Thyroid gland (tissue), 4 donors: ENCODE measurements around the gene SLC22A17. TPM values are rescaled to one million over a fixed set of nuclear protein-coding genes. Genes with fewer than 3 reads are reported as not detected.
A peak's percentile ranks its signal among the peaks of the same experiment; 100 is the strongest.

ENCODE experiments used
- DNase-seq, 2 donors: peaks; one replicate each; pipeline ENCODE4 v3.0.0-alpha.2; 2019
- H3K27ac ChIP-seq, 3 donors: fragments of 200-600 bp; sonication (generic); 1 replicate in 2 of 3; 2 replicates in 1 of 3; pipeline ENCODE4 v1.5.1; 2016 to 2019; ENCODE audit warnings: mild to moderate bottlenecking in 1 of 3, moderate library complexity in 1 of 3
- H3K27me3 ChIP-seq: fragments of 200-600 bp; sonication (generic); one replicate; pipeline ENCODE4 v1.5.1; 2019
- H3K36me3 ChIP-seq, 2 donors: fragments of 200-600 bp; sonication (generic); one replicate each; pipeline ENCODE4 v1.5.1; 2016 to 2019
- H3K4me1 ChIP-seq, 2 donors: fragments of 200-600 bp; sonication (generic); one replicate each; pipeline ENCODE4 v1.5.1; 2017 to 2019
- H3K4me3 ChIP-seq, 3 donors: fragments of 200-600 bp; sonication (generic); replicated peaks in 1 of 3; 1 replicate in 2 of 3; 2 replicates in 1 of 3; pipeline ENCODE4 v1.5.1; 2016; ENCODE audit warnings: mild to moderate bottlenecking in 1 of 3
- H3K9me3 ChIP-seq: fragments of 200-600 bp; sonication (generic); one replicate; pipeline ENCODE4 v1.5.1; 2017
- POLR2A ChIP-seq, 2 donors: fragments of 450-650 bp; IDR thresholded peaks; one replicate each; pipeline ENCODE4 v1.6.1; 2017; ENCODE audit warnings: antibody characterized with exemption in 2 of 2, mild to moderate bottlenecking in 2 of 2, moderate library complexity in 1 of 2
- WGBS, 2 donors: methylation state at CpG; one replicate each; pipeline ENCODE4 v1.1.5; 2017; 5-methylcytosine and 5-hydroxymethylcytosine counted together
- intact Hi-C: fragments of 100-400 bp; cut with DNase I; formaldehyde crosslinking; loops from one replicate; pipeline ENCODE4 v1.15.1; 2023
- total RNA-seq, 4 donors: library from RNA; depleted of rRNA; stranded (reverse); fragments of >200 nt; gene quantifications; one replicate each; pipeline ENCODE4 v1.2.3, GENCODE V29; 2016
- TF ChIP-seq, protein P1 (sequence below), 6 experiments: fragments of 200-600 bp in 3 of 6; fragments of 450-650 bp in 3 of 6; sonication (generic) in 3 of 6; IDR thresholded peaks; one replicate each; pipeline ENCODE4 v1.5.1; 2016 to 2019; ENCODE audit warnings: antibody characterized with exemption in 6 of 6, mild to moderate bottlenecking in 2 of 6, inconsistent platforms in 1 of 6, moderate library complexity in 1 of 6

Gene SLC22A17
- total RNA-seq, 4 donors from 2014 or later, result 27.5 to 94.2 (median 53.7) TPM

DNA sequence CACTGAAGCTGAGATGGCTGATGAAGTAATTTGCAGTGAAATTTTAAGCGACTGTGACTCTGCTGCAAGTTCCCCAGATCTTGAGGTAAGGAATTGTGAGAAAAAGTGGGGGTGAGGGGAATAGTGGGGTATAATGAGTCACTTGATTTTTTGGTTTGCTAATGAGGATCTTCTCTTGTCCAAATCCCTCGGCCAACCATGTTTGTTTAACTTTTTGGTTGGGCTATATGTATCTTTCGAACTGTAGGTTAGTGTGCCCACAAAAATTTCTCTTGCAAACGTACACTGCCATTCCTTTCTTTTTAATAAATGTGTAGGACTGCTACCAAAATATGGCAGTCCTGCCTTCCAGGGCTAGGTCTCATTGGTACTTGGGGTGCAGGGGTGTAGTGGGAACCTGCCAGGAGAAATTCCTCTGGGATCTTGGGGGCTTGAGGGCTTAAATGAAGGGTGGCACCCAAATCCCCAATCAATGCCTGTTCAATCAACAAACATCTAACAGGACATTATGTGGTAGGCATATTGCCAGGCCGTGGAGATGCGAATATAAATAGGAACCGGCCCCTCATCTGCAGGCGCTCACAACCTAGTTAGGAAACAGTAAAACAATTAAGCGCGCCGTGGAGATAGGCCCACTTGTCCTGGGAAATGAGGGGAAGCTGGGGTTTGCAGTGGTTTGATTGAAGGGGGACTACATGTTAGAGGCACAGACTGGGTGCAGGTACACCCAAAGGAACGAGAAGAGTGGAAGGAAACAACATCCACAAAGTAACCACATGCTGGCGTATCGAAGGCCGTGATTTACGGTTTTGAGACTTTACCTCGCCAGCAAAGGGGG lies 32.7 kb downstream of the SLC22A17 start:
- peaks cover 18 to 20% of the 10 kb centered on the region in 2 donors for H3K4me1 ChIP-seq
- no peaks in the 10 kb centered on the region for H3K9me3 ChIP-seq
- peak overlapping the region; percentile 92 to 98 (median 94) for H3K27ac ChIP-seq
- H3K27me3 ChIP-seq, result no peaks in the 10 kb centered on the region
- H3K4me3 ChIP-seq, result no peak overlapping the region
- peak in 1 of 2 donors; percentile 23 for DNase-seq
- peaks cover 18 to 19% of the 10 kb centered on the region in 2 donors for H3K36me3 ChIP-seq
- intact Hi-C loops, result loop anchor here (10.0 kb wide), 1 partner anchor 145 kb away; the partner anchor contains the start of gene NGDN
- WGBS, 2 donors, result 91 to 92% methylated on average over 17 of the region's 17 CpGs
- TF ChIP-seq, protein P1, sequence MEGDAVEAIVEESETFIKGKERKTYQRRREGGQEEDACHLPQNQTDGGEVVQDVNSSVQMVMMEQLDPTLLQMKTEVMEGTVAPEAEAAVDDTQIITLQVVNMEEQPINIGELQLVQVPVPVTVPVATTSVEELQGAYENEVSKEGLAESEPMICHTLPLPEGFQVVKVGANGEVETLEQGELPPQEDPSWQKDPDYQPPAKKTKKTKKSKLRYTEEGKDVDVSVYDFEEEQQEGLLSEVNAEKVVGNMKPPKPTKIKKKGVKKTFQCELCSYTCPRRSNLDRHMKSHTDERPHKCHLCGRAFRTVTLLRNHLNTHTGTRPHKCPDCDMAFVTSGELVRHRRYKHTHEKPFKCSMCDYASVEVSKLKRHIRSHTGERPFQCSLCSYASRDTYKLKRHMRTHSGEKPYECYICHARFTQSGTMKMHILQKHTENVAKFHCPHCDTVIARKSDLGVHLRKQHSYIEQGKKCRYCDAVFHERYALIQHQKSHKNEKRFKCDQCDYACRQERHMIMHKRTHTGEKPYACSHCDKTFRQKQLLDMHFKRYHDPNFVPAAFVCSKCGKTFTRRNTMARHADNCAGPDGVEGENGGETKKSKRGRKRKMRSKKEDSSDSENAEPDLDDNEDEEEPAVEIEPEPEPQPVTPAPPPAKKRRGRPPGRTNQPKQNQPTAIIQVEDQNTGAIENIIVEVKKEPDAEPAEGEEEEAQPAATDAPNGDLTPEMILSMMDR (IDR thresholded peaks at IDR 0.05), result no peak
- TF ChIP-seq POLR2A (IDR thresholded peaks at IDR 0.05), result no peak

DNA sequence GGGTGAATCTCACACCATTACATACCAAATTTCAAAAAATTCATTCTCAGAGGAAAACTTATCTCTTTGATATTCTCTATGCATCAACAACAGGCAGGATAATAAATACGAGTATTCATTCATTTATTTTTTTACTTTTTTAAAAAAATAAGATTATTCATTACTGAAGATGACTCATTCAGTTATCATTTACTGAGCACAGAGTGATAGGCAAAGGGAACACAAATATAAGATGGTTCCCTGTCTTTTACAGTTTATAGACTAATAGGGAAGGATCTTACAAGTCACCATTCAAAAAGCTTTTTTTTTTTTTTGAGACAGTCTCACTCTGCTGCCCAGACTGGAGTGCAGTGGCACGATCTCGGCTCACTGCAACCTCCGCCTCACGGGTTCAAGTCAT lies 36.4 kb downstream of the SLC22A17 start:
- no peak for TF ChIP-seq POLR2A (IDR thresholded peaks at IDR 0.05)
- TF ChIP-seq, protein P1 (IDR thresholded peaks at IDR 0.05), result no peak
- intact Hi-C loops, result no loop called here
- no peak overlapping the region for H3K27ac ChIP-seq
- DNase-seq, result no peak
- 93 to 94% methylated on average over 5 of the region's 5 CpGs for WGBS, 2 donors
- H3K36me3 ChIP-seq, result no peaks in the 10 kb centered on the region
- no peaks in the 10 kb centered on the region for H3K27me3 ChIP-seq
- no peak overlapping the region for H3K4me3 ChIP-seq
- H3K4me1 ChIP-seq, result peaks cover 5 to 8% of the 10 kb centered on the region in 2 donors
- H3K9me3 ChIP-seq, result no peaks in the 10 kb centered on the region

DNA sequence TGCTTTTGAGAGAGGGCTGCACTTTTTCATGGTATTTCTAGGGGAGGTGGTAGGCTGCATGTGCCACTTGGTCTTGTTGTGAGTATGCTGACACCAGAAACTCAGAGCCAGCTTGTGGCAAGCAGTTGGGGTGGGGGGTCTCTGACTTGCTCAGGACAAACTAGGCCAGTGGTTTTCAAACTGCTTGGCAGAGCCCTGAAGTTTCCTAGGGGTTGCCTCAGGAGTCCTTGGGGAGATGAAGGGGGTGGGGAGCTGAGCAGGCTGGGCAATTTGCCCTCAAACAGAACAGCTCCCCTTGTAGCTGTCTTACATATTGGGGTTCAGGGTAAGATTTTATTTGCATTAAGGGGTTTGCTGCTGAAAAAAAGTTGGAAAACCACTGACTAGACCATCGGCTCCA lies 42.1 kb downstream of the SLC22A17 start:
- DNase-seq, result no peak
- Histone ChIP-seq H3K9me3 (no peaks in the 10 kb centered on the region), H3K4me1 (peaks cover 25 to 30% of the 10 kb centered on the region in 2 donors), H3K4me3 (no peak overlapping the region), H3K27ac (no peak overlapping the region), H3K27me3 (no peaks in the 10 kb centered on the region), H3K36me3 (peaks cover 3 to 8% of the 10 kb centered on the region in 2 donors)
- TF ChIP-seq, protein P1 (IDR thresholded peaks at IDR 0.05), result no peak
- TF ChIP-seq POLR2A (IDR thresholded peaks at IDR 0.05), result no peak
- intact Hi-C loops, result no loop called here
- 78 to 100% methylated on average over 1 of the region's 1 CpG for WGBS, 2 donors

DNA sequence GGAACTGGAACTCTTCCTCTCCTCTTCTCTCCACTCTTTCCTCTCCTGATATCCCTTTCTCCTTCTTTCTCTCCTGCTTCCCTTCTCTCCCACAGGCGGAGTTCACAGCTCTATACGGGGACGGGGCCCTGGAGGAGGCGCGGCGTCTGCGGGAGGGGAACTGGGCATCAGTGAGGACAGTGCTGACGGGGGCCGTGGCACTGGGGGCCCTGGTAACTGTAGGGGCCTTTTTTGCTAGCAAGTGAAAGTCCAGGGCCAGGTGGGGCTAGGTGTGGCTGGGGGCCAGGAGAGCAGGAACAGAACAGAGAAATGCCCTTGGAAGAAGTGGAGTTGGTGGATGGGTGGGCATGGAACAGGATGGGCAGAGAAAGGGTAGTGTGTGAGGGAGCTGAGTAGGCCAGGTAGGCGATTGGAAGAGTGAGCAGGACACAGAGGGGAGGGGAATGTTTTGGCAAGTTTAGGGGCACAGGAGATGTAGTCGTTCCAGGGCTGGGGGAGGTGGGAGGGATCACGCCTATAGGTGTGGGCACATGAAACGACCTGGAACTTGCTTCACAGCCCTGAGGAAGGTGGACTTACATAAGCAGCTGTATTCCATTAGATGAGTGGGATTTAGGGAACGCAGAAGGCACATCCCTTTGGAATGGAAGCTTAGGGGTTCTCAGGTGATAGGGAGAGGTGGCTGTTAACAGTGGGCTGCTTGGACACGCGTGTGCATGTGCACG lies 43.8 kb downstream of the SLC22A17 start:
- no peak for DNase-seq
- H3K4me3 ChIP-seq, result no peak overlapping the region
- intact Hi-C loops, result no loop called here
- no peaks in the 10 kb centered on the region for H3K9me3 ChIP-seq
- TF ChIP-seq, protein P1 (IDR thresholded peaks at IDR 0.05), result no peak
- TF ChIP-seq POLR2A (IDR thresholded peaks at IDR 0.05), result no peak
- WGBS, 2 donors, result 89% methylated on average over 17 of the region's 17 CpGs
- peaks cover 3 to 8% of the 10 kb centered on the region in 2 donors for H3K36me3 ChIP-seq
- H3K27ac ChIP-seq, result no peak overlapping the region
- no peaks in the 10 kb centered on the region for H3K27me3 ChIP-seq
- peaks cover 25 to 32% of the 10 kb centered on the region in 2 donors for H3K4me1 ChIP-seq
